GM19023 (cell line): ENCODE measurements around the gene ZNF14.
"Not testable (repeated sequence)": the region's sequence is repeated elsewhere in the genome, so short reads cannot be mapped to it uniquely, and the experiment has no call there.

Experiments used
- ATAC-seq: cut with Tn5 transposase; IDR thresholded peaks from one replicate; pipeline ENCODE4 v1.9.1; 2021; ENCODE audit warnings: mild to moderate bottlenecking, moderate library complexity; ENCODE audit not compliant: unreplicated experiment

The ZNF14 gene

DNA sequence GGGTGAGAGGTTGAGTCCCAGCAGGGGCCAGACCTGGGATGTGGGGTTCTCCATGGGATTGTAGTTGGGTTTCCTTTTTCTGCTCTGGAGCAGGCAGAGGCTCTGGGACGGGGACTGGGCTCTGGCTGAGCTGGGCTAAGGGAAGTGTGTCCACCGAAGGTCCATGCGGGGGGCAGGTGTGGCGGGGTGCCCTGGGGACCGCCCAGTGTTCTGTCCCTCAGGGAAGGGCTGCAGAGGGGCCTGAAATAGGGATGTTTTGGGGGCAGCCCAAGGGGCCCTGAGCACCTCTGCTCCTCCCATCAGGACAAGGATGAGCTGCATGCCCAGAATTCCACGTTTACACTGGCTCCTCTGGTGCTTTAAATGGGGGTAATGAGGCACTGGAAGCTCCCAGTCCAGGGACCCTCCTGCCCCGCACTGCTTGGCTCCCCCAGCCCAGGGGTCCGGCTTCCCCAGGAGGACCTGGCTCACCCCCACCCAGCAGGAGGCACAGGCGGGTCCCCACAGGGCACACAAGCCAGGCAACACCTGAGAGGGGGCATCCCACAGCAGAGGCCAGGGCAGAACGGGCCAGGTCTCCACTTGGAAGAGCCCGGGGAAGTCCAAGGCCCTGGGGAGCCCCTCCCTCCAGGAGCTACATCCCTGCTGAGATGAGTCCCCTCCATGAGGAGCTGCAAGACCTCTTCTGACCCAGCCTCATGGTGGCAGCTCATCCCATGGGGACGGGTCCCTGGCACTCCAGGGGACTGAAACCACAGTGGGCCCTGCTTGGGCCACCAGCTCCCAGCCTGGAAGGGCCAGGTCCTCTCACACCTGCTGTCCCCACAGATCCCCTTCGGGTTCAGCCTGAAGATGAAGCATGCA, 14.7 kb upstream of the ZNF14 start:
- no peak for ATAC-seq

- no peak for ATAC-seq
Measured at GRCh38 chr19:19746286-19747213, 13.6 kb upstream of the ZNF14 start.

DNA sequence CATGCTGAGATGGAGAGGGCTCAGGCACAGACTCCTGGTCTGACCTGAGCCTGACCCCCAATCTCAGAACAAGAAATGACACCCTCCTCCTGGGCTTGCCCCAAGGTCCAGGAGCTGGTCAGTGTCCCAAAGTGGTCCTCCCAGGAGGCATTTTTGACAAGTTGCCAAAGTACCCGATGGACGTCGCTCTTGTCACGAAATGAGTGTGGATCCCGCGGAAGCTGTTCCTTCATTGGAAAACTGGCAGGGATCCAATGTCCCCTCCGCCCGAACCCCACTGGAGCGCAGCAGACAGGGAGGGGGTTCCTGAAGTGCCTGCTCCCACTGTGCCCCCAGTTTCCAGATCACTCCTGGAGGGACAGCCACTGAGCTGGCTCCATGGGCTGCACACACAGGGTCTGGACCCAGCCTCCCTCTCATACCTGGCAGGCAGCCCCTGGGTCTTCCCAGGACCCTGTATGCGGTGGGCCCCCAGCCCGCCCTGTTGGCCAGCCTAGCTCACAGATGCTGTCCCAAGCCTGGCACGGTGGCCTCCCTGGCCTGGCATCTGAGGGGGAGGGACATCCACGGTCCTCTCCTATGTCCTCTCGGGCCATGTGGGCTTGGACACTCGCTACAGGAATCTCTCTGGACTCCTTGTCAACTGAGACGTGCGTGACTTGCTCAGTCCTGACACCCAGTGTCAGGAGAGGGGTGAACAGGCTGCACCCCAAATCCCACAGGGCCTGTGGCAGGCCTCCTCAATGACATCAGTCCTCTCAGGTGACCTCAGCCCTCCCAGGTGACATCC, 12.8 kb upstream of the ZNF14 start:
- no peak for ATAC-seq

- ATAC-seq: no peak
Measured at GRCh38 chr19:19744641-19745040, 11.7 kb upstream of the ZNF14 start.

- not testable (repeated sequence) for ATAC-seq
Measured at GRCh38 chr19:19743921-19744320, 11.0 kb upstream of the ZNF14 start.

DNA sequence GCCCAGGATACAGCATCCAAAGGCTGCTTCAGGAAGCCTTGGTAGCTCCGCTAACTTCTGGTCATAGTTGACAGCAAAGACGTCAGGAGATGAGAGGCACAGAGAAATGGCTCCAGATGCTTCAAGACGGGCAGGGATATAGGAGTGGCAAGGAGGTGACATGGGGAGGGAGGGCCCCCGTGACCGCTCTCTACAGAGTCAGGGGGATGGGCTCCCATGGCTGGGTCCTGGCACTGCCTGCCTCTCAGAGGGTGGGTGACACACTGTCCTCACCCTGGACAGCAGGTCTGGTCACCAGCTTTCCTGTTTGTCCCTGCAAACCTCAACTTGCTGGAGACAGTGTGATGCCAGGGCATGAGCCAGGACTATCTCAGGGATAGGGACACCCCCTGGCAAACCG, 10.3 kb upstream of the ZNF14 start:
- ATAC-seq: no peak

DNA sequence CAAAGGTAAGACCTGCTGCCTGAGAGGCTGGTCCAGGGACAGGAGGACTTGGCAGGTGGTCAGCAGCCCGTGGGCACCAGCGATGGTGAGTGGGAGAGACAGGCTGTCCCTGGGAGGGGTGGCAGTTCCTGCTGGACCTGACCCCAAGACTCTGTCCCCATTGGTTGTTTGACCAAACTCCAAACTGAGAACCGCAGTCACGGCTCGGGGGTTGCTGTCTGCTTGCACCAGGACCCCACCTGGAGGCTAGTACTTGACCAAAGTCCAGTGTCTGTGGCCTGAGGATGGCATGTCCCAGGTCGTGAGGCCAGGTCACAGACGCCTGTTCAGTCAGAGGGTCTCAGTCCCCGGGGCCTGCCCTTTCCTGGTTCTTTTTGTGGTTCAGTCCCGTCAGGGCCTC, 9.9 kb upstream of the ZNF14 start:
- no peak for ATAC-seq

GRCh38 chr19:19741184-19741583, 8.3 kb upstream of the ZNF14 start:
- no peak for ATAC-seq

DNA sequence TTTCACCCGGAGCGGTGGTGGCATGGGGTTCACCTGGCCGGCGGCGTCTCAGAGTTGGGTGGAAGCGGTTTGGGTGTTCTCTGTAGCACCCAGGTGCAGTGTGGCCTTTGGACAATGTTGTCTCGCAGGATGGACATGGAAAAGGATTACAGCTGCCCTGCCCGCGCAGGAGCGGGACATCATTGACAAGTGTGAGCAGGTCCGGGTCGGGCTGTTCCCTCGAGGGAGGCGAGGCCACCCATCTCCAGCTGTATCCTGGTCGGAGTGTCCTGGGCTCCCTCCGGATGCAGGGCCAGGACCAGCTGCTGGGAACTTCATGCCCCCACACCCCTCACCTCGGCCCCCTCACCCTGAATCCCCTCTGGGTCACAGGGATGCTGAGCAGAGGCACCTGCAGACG, 7.8 kb upstream of the ZNF14 start:
- ATAC-seq: no peak

DNA sequence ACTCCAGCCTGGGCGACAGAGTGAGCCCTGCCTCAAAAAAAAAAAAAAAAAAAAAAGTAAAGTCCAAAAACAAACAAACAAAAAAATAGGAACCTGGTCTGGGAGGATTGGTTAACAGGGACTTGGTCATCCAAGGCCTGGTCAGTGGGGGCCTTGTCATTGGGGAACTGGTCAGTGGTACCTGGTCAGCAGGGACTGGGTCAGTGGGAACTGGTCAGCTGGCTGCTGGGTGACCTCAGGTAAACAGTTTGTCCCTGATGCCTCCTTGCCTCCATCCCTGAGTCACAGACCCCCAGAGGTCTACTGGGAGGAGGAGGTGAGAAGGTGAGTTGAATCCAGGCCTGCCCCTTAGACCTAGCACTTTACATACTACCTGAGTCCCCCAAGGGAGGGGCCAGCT, 5.7 kb upstream of the ZNF14 start:
- ATAC-seq: no peak

DNA sequence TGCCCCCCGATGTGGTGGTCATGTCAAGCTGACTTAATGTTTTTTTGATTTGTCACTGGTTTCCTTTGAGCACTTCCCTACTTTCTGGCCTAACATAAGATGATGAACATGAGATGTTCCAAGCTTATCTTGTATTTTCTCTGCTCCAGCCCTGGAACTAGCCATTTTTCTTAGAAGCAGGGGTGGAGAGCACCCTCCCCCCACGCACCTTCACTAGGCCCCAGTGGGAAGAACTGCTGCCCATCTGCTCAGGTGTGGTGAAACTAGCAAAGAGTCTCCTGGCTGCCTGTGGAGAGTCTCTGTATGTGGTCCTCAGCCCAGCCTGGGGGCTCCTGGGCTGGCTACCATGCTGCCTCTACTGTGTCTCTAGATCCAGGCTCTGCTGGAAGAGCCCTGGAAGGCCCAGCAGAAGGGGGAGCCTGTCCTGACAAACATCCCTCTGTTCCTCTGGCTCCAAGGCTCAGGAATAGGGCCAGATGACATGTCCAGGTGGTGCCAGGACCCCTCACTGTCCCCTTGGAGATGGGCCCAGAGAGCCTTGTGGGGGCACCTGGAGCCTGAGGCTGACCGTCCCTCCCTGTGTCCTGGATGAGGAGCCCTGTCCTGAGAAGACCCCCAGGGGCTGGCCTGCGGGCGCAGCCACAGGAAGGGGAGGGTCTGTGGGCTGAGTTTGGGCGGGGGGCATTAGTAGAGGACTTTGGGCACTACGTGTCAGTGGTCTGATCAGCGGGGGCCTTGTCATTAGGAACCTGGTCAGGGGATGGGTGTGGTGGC, 4.8 kb upstream of the ZNF14 start:
- ATAC-seq: no peak

GRCh38 chr19:19721896-19722295, 11.0 kb downstream of the ZNF14 start:
- no peak for ATAC-seq

DNA sequence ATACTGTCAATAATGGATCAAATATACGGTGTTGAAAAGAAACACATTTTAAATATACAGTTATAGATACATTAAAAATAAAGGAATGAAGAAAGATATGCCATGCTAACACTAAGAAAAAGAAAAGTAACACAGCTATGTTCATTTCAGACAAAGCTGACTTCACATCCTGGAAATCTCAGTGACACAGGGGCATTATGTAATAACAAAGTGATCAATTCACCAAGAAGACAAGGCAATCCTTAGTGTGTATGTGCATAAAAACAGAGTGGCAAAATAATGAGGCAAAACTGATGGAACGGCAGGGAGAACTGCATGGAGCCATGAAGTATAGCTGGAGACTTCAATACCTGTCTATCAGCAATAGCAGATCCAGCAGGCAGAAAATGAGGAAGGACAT, 13.1 kb downstream of the ZNF14 start:
- ATAC-seq: no peak

DNA sequence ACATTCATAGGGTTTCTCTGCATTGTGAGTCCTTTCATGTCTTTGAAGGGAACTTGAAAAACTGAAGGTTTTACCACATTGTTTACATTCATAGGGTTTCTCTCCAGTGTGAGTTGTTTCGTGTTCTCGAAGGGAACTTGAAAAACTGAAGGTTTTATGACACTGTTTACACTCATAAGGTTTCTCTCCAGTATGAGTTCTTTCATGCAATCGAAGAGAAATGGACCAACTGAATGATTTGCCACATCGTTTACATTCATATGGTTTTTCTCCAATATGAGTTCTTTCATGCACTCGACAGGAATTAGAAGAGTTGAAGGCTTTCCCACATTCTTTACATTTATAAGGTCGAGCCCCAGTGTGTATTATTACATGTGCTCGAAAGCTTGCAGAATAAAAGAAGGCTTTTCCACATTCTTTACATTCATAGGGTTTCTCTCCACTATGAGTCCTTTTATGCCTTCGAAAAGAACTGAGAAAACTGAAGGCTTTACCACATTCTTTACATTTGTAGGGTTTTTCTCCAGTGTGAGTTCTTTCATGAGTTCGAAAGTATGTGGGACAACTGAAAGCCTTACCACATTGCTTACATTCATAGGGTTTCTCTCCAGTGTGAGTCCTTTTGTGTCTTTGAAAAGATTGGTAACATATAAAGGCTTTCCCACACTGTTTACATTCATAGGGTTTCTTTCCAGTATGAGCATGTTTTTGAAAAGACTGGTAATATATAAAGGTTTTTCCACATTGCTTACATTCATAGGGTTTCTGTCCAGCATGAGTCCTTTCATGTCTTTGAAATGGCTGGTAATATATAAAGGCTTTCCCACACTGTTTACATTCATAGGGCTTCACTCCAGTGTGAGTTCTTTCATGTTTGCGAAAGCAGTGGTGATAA, 20.7 kb downstream of the ZNF14 start:
- ATAC-seq: no peak

GRCh38 chr19:19711306-19711933, 21.5 kb downstream of the ZNF14 start:
- no peak for ATAC-seq

GRCh38 chr19:19710506-19710905, 22.4 kb downstream of the ZNF14 start:
- ATAC-seq: no peak

GRCh38 chr19:19704836-19705235, 28.1 kb downstream of the ZNF14 start:
- ATAC-seq: no peak

GRCh38 chr19:19700493-19700892, 32.4 kb downstream of the ZNF14 start:
- ATAC-seq: not testable (repeated sequence)

- ATAC-seq: no peak
Measured at GRCh38 chr19:19697589-19697988, 35.3 kb downstream of the ZNF14 start.
